GM23248 (cell line): ENCODE measurements around the gene HBB.

Experiments
- EZH2 ChIP-seq: fragments of 200-600 bp; sonication (generic); IDR thresholded peaks from 2 replicates; pipeline ENCODE4 v1.6.1; 2018; ENCODE audit warnings: antibody characterized with exemption, mild to moderate bottlenecking; ENCODE audit not compliant: insufficient read depth, poor library complexity, severe bottlenecking
- EZH2phosphoT487 ChIP-seq: fragments of 200-600 bp; sonication (generic); IDR thresholded peaks from 2 replicates; pipeline ENCODE4 v1.6.1; 2018; ENCODE audit warnings: antibody characterized with exemption, moderate library complexity, mild to moderate bottlenecking, low read depth; ENCODE audit not compliant: insufficient read depth

DNA sequence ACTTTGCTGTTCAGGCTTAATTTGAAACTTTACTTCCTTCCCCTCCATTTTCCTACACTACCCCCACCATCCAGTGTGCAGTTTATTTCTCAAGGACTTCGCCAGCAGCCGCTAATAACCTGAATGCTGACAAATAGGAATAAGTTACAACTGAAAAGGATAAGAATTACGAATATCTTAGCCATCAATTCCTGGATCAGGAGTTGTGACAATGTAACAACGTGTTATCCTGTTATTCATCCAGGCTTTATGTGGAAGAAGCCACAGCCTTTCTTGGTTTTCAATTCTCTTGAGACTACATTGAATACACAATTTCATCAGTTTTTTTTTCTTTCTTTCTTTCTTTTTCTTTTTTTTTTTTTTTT lies 16.9 kb upstream of the HBB start:
- TF ChIP-seq EZH2phosphoT487 (no peak), EZH2 (no peak)
